GM12872 (cell line): ENCODE data around the gene MAP6.

Experiments
- CTCF ChIP-seq: IDR thresholded peaks from 3 replicates; pipeline ENCODE4 v1.5.1; 2011; ENCODE audit warnings: low read depth, mild to moderate bottlenecking, low read length, moderate library complexity; ENCODE audit not compliant: insufficient read depth

Gene MAP6

GRCh38 chr11:75565221-75565814 is 103.5 kb downstream of the MAP6 start:
- no peak for TF ChIP-seq CTCF

GRCh38 chr11:75563978-75564552 is 104.8 kb downstream of the MAP6 start:
- no peak for TF ChIP-seq CTCF

GRCh38 chr11:75563501-75563977 is 105.3 kb downstream of the MAP6 start:
- no peak for TF ChIP-seq CTCF

GRCh38 chr11:75562836-75563484 is 105.9 kb downstream of the MAP6 start:
- no peak for TF ChIP-seq CTCF

GRCh38 chr11:75562048-75562835 is 106.6 kb downstream of the MAP6 start, which contains the start of gene SERPINH1:
SERPINH1 (plus strand) TSS chr11:75562253; CDS start chr11:75566350, 4,097 bp downstream.
- no peak for TF ChIP-seq CTCF

GRCh38 chr11:75561426-75562047 is 107.3 kb downstream of the MAP6 start:
- TF ChIP-seq CTCF, result no peak
